ENCODE results near the gene C11orf24. TPM values are rescaled to one million over a fixed set of nuclear protein-coding genes. Genes with fewer than 3 reads are reported as not detected.

C11orf24 gene
- total and polyA plus RNA-seq, 9 of the 15 experiments (the other 6 are each of a cell fraction or from before 2014, with no cell fraction given) = 2.0 to 65.2 (median 32.5) TPM

GRCh38 chr11:68257477-68258362, 14.1 kb downstream of the C11orf24 start (continued):
- no peak for TF ChIP-seq CCNT2 (IDR thresholded peaks at IDR 0.05; ENCODE audit: borderline replicate concordance, extremely low read depth, insufficient read length, low read depth, low read length)
- no peak for TF ChIP-seq ZNF124 (CRISPR knock-in tag; IDR thresholded peaks at IDR 0.05)
- TF ChIP-seq FOXJ3 (CRISPR knock-in tag; IDR thresholded peaks at IDR 0.05) = no peak
- TF ChIP-seq CHD4 (IDR thresholded peaks at IDR 0.05; ENCODE audit: insufficient read depth, insufficient replicate concordance, low read depth, low read length, poor library complexity, severe bottlenecking) = no peak
- TF ChIP-seq, protein P1, sequence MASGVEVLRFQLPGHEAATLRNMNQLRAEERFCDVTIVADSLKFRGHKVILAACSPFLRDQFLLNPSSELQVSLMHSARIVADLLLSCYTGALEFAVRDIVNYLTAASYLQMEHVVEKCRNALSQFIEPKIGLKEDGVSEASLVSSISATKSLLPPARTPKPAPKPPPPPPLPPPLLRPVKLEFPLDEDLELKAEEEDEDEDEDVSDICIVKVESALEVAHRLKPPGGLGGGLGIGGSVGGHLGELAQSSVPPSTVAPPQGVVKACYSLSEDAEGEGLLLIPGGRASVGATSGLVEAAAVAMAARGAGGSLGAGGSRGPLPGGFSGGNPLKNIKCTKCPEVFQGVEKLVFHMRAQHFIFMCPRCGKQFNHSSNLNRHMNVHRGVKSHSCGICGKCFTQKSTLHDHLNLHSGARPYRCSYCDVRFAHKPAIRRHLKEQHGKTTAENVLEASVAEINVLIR (CRISPR knock-in tag; IDR thresholded peaks at IDR 0.05) = peak; percentile 10; the same call in 1 of the 2 replicates
- TF ChIP-seq RBM22 (IDR thresholded peaks at IDR 0.05; ENCODE audit: low read depth, low read length, poor library complexity, severe bottlenecking) = no peak
- TF ChIP-seq HNRNPH1 (optimal IDR thresholded peaks at IDR 0.05; ENCODE audit: low read depth, low read length) = no peak
- no peak for TF ChIP-seq YBX1 (IDR thresholded peaks at IDR 0.05)
- TF ChIP-seq FIP1L1 (IDR thresholded peaks at IDR 0.05; ENCODE audit: low read depth, low read length, poor library complexity, severe bottlenecking) = no peak
- TF ChIP-seq ZNF699 (CRISPR knock-in tag; IDR thresholded peaks at IDR 0.05; ENCODE audit: insufficient replicate concordance) = no peak
- peak; percentile 82 for TF ChIP-seq E2F3 (CRISPR knock-in tag; IDR thresholded peaks at IDR 0.05)
- no peak for TF ChIP-seq PHF21A (IDR thresholded peaks at IDR 0.05; ENCODE audit: borderline replicate concordance, low read depth)
- TF ChIP-seq, protein P2, sequence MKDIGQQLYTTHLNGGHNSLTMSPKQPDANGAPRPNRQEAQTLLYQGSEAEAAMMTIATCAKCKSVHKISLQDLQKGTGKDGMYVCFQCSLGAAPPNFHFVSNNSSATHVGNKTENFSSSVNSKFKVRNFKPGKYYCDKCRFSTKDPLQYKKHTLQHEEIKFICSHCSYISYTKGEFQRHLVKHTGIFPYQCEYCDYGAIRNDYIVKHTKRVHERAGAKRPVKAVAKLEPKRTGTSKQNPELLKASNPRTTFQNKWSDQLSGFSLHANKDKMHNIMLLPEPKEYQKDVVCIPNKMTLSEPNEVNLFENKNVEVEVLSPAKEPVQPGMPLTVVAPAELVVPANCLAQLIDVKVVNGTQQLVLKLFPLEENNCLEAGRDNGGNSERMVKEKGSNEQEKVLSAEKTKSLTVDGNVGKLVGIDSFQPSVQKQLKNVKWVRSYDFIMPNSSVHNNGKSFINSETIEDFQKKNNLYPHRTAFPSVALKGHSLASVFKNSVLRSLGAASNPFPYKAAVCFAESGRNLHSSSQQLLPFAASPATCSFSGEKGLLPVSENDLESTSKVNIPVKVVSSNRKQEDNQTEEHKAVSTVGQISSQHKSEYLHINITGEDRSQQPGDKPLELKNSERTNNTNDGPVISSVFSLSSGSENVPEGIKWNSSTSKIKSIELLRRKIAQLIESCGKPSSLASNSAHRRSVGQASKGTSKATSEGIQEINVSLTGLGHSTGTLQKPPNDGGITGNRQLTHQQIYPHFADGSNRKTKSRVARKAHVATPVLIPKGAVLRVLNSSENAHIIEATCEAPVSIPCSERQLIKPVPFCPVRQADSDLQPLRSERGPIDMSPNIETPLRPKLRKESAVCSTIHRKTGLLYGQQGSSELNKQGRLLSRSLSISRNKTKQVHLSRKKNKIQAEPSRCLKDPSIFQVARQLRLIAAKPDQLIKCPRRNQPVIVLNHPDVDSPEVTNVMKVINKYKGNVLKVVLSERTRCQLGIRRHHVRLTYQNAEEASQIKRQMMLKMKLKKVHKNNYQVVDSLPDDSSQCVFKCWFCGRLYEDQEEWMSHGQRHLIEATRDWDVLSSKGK (CRISPR knock-in tag; IDR thresholded peaks at IDR 0.05) = no peak
- TF ChIP-seq E2F8 (IDR thresholded peaks at IDR 0.05; ENCODE audit: low read depth, partially characterized antibody) = no peak
- no peak for TF ChIP-seq NCOA6 (IDR thresholded peaks at IDR 0.05)
- no peak for TF ChIP-seq ZBTB7A (IDR thresholded peaks at IDR 0.05; ENCODE audit: borderline replicate concordance, control insufficient read depth, low read depth, low read length)
- TF ChIP-seq, protein P3, sequence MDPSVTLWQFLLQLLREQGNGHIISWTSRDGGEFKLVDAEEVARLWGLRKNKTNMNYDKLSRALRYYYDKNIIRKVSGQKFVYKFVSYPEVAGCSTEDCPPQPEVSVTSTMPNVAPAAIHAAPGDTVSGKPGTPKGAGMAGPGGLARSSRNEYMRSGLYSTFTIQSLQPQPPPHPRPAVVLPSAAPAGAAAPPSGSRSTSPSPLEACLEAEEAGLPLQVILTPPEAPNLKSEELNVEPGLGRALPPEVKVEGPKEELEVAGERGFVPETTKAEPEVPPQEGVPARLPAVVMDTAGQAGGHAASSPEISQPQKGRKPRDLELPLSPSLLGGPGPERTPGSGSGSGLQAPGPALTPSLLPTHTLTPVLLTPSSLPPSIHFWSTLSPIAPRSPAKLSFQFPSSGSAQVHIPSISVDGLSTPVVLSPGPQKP (CRISPR knock-in tag; IDR thresholded peaks at IDR 0.05) = no peak
- no peak for TF ChIP-seq HDAC3 (IDR thresholded peaks at IDR 0.05; ENCODE audit: borderline replicate concordance, partially characterized antibody)
